IPS-20b (cell line): ENCODE data around the gene TEX29.

ENCODE experiments used
- H3K27ac ChIP-seq: one replicate; pipeline ENCODE4 v1.5.1; 2013; ENCODE audit warnings: low read length
- H3K27me3 ChIP-seq: 2 replicates; pipeline ENCODE4 v1.6.1; 2013; ENCODE audit warnings: mild to moderate bottlenecking, low read length, inconsistent platforms; ENCODE audit not compliant: insufficient read depth
- H3K36me3 ChIP-seq: 2 replicates; pipeline ENCODE4 v1.6.1; 2013; ENCODE audit warnings: low read depth, mild to moderate bottlenecking, inconsistent platforms, low read length, moderate library complexity; ENCODE audit not compliant: insufficient read depth
- H3K4me1 ChIP-seq: 2 replicates; pipeline ENCODE4 v1.6.1; 2013; ENCODE audit warnings: mild to moderate bottlenecking, control low read depth, inconsistent platforms, low read length, moderate library complexity; ENCODE audit not compliant: insufficient read depth
- H3K4me3 ChIP-seq: 2 replicates; pipeline ENCODE4 v1.5.1; 2013; ENCODE audit warnings: mild to moderate bottlenecking, low read length, inconsistent platforms
- H3K9ac ChIP-seq: 2 replicates; pipeline ENCODE4 v1.6.1; 2013; ENCODE audit warnings: low read depth, mild to moderate bottlenecking, inconsistent platforms, low read length, moderate library complexity
- H3K9me3 ChIP-seq: 2 replicates; pipeline ENCODE4 v1.6.1; 2013; ENCODE audit warnings: mild to moderate bottlenecking, low read depth, low read length, inconsistent platforms; ENCODE audit not compliant: insufficient read depth

The TEX29 gene

GRCh38 chr13:111319998-111320911 lies at the start of gene TEX29:
TEX29 (plus strand) TSS chr13:111320642; CDS start chr13:111320891, 249 bp downstream.
- Histone ChIP-seq H3K9ac (no peak within 1 kb of the TSS), H3K4me1 (no peaks in the 10 kb centered on the region), H3K36me3 (no peaks in the 10 kb centered on the region), H3K9me3 (no peaks in the 10 kb centered on the region), H3K27ac (no peak within 1 kb of the TSS), H3K27me3 (no peaks in the 10 kb centered on the region), H3K4me3 (no peak within 1 kb of the TSS)

- no peak overlapping the region for H3K27ac ChIP-seq
- H3K9ac ChIP-seq = no peak overlapping the region
- H3K4me1 ChIP-seq = no peaks in the 10 kb centered on the region; the same call in 1 of the 2 replicates
- no peak overlapping the region for H3K4me3 ChIP-seq
- no peaks in the 10 kb centered on the region for H3K9me3 ChIP-seq
- peaks cover 82% of the 10 kb centered on the region for H3K36me3 ChIP-seq
- no peaks in the 10 kb centered on the region for H3K27me3 ChIP-seq
Measured at GRCh38 chr13:111270765-111271698, 49.4 kb upstream of the TEX29 start.

GRCh38 chr13:111272117-111272516 lies 48.3 kb upstream of the TEX29 start:
- Histone ChIP-seq H3K4me3 (no peak overlapping the region), H3K4me1 (no peaks in the 10 kb centered on the region), H3K27me3 (no peaks in the 10 kb centered on the region), H3K9ac (no peak overlapping the region), H3K36me3 (peaks cover 90% of the 10 kb centered on the region), H3K9me3 (no peaks in the 10 kb centered on the region), H3K27ac (no peak overlapping the region)

- Histone ChIP-seq H3K4me1 (no peaks in the 10 kb centered on the region), H3K4me3 (no peak overlapping the region), H3K9me3 (no peaks in the 10 kb centered on the region), H3K9ac (no peak overlapping the region), H3K27me3 (no peaks in the 10 kb centered on the region), H3K36me3 (peaks cover 86% of the 10 kb centered on the region), H3K27ac (no peak overlapping the region)
Measured at GRCh38 chr13:111275382-111275781, 45.1 kb upstream of the TEX29 start.

GRCh38 chr13:111275995-111276618 lies 44.3 kb upstream of the TEX29 start:
- H3K9me3 ChIP-seq = no peaks in the 10 kb centered on the region
- H3K4me1 ChIP-seq = no peaks in the 10 kb centered on the region
- H3K27ac ChIP-seq = no peak overlapping the region
- H3K4me3 ChIP-seq = no peak overlapping the region
- H3K36me3 ChIP-seq = peaks cover 87% of the 10 kb centered on the region
- H3K27me3 ChIP-seq = no peaks in the 10 kb centered on the region
- no peak overlapping the region for H3K9ac ChIP-seq

DNA sequence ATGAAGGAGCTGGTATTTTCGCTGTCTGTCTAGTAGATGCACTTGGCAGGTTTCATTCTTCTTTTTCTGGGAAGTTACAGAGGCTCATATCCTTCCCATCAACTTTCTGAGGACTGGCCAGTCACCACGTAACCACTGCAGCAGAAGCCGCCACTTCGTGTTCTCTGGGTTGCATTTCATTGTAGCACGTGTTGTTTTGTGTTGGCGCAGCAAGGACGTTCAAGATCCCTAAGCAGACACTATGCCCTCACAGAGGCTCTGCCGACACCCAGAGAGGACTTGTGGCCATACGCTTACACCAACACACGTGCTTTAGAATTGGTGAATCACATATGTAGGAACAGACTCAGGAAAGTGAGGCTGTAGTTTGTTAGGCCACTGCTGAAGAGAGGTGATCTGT lies 42.2 kb upstream of the TEX29 start:
- no peak overlapping the region for H3K27ac ChIP-seq
- H3K27me3 ChIP-seq = no peaks in the 10 kb centered on the region
- no peaks in the 10 kb centered on the region for H3K9me3 ChIP-seq
- H3K9ac ChIP-seq = no peak overlapping the region
- H3K4me3 ChIP-seq = no peak overlapping the region
- H3K4me1 ChIP-seq = no peaks in the 10 kb centered on the region
- H3K36me3 ChIP-seq = peaks cover 93% of the 10 kb centered on the region

DNA sequence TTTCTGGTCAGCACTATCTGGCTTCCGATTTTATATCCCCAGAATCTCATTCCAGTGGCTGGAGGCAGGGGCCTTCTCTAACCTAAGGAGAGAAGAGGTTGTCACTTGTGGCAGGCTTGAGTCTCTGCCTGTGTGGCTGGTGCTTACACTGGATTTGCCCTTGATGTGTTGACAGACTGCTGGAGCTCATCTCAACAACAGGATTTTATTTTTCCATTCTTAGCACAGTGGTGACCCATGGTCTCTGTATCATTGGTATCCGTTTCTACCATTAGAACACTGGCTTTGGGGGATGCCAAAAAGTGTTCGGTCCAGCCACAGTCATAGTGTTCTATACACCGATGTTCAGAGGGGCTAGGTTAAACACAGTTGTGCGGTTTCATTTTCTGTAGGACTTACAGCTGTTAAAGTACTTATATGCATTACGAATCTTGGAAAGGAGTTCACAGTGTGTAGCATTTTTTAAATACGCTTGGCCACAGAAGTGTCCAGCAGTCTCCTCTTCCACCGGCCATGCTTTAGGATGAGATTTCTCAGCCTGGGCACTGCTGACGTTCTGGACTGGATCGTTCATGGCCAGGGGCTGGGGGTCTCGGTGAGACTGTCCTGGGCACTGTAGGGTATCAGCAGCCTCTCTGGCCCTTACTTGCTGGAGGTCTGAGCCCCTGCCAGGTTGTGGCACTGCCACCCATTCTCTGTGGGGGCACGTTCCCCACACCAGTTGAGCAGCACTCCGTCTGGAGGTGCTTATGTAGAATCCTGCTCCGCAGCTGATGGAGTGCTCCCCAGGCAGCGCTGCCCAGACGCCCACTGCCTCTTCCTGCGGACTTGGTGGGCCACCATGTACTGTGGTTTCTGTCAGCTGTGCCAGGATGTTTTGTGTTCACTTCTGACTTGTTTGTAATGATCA lies 41.4 kb upstream of the TEX29 start:
- Histone ChIP-seq H3K9ac (no peak overlapping the region), H3K27ac (no peak overlapping the region), H3K4me1 (no peaks in the 10 kb centered on the region), H3K27me3 (no peaks in the 10 kb centered on the region), H3K9me3 (no peaks in the 10 kb centered on the region), H3K36me3 (peaks cover 93% of the 10 kb centered on the region), H3K4me3 (no peak overlapping the region)

GRCh38 chr13:111280226-111280625 lies 40.2 kb upstream of the TEX29 start:
- Histone ChIP-seq H3K27ac (no peak overlapping the region), H3K27me3 (no peaks in the 10 kb centered on the region), H3K4me3 (no peak overlapping the region), H3K36me3 (peaks cover 94% of the 10 kb centered on the region), H3K4me1 (no peaks in the 10 kb centered on the region), H3K9me3 (no peaks in the 10 kb centered on the region), H3K9ac (no peak overlapping the region)

GRCh38 chr13:111280681-111281585 lies 39.5 kb upstream of the TEX29 start:
- Histone ChIP-seq H3K9me3 (no peaks in the 10 kb centered on the region), H3K36me3 (peaks cover 93% of the 10 kb centered on the region), H3K27me3 (no peaks in the 10 kb centered on the region), H3K4me1 (no peaks in the 10 kb centered on the region), H3K4me3 (no peak overlapping the region), H3K27ac (no peak overlapping the region), H3K9ac (no peak overlapping the region)

GRCh38 chr13:111281751-111282311 lies 38.6 kb upstream of the TEX29 start:
- no peaks in the 10 kb centered on the region for H3K27me3 ChIP-seq
- H3K4me3 ChIP-seq = no peak overlapping the region
- H3K36me3 ChIP-seq = peaks cover 93% of the 10 kb centered on the region
- H3K9ac ChIP-seq = no peak overlapping the region
- H3K9me3 ChIP-seq = no peaks in the 10 kb centered on the region
- no peaks in the 10 kb centered on the region for H3K4me1 ChIP-seq
- H3K27ac ChIP-seq = no peak overlapping the region
